ENCODE results near the gene ATP13A3. TPM values are rescaled to one million over a fixed set of nuclear protein-coding genes. Genes with fewer than 3 reads are reported as not detected.
A peak's percentile ranks its signal among the peaks of the same experiment; 100 is the strongest.

ATP13A3 gene
- total and polyA plus RNA-seq, 9 of the 15 experiments (the other 6 are each of a cell fraction or from before 2014, with no cell fraction given): 16.6 to 135 (median 86.6) TPM

- in situ Hi-C loops (cut with MboI) (no loop called here), intact Hi-C loops (cut with micrococcal nuclease) (loop anchor here (5.0 to 10.0 kb wide), 2 partner anchors 36 to 401 kb away; no protein-coding TSS in a partner anchor)
- no peak for FAIRE-seq
- peak; percentile 40 to 69 (median 56) for DNase-seq (ENCODE audit: extremely low read depth in 1 of 4, low spot score in 3 of 4)
- Histone ChIP-seq H3K27me3 (ENCODE audit: control insufficient read depth in 2 of 2, insufficient read depth in 2 of 2, low read length in 2 of 2) (no peaks in the 10 kb centered on the region), H3K9me3 (replicated peaks; ENCODE audit: control insufficient read depth, insufficient read depth, low read depth, low read length) (no peaks in the 10 kb centered on the region), H3K4me2 (ENCODE audit: insufficient read depth, low read length) (peak overlapping the region; percentile 85), H3K9ac (ENCODE audit: insufficient read depth in 1 of 2, low read depth in 2 of 2, low read length in 2 of 2) (peak overlapping the region; percentile 85 to 98), H3K79me2 (ENCODE audit: control insufficient read depth, insufficient read depth, low read length) (peaks cover 65% of the 10 kb centered on the region), H2AFZ (ENCODE audit: low read depth, low read length) (0 out of 2 replicates have a peak overlapping the region, but pooled peaks have one; percentile 7), H3K4me1 (replicated peaks in 1 of 2; ENCODE audit: control insufficient read depth in 2 of 2, insufficient read depth in 2 of 2, low read length in 2 of 2) (peaks cover 44 to 58% of the 10 kb centered on the region in 2 experiments), H4K20me1 (replicated peaks; ENCODE audit: control insufficient read depth, insufficient read depth, low read length) (peaks cover 9% of the 10 kb centered on the region; the same call in 1 of the 2 replicates), H3K27ac (ENCODE audit: extremely low read depth, low read depth, low read length) (peak overlapping the region; percentile 93), H3K9me1 (ENCODE audit: control insufficient read depth, insufficient read depth, low read length) (no peaks in the 10 kb centered on the region), H3K4me3 (peak overlapping the region; percentile 66), H3K36me3 (ENCODE audit: control insufficient read depth, insufficient read depth, low read length) (peaks cover 39% of the 10 kb centered on the region)
- WGBS (ENCODE audit: insufficient coverage, low coverage, missing lambda C conversion rate): 0% methylated on average over 11 of the region's 42 CpGs
- BruUV-seq (replicated peaks): no TSS peak
- peak; percentile 16 for ATAC-seq
- CTCF ChIA-PET (ENCODE audit: low intra/inter-chr PET ratio): interaction anchor here (1.4 kb wide), 1 partner anchor 14 kb away, joined by 5 read pairs; no protein-coding TSS in a partner anchor
- POLR2A ChIA-PET: interaction anchor here (0.6 to 1.3 kb wide), 6 partner anchors 11 to 148 kb away, joined by 3 to 6 read pairs (median 3); no protein-coding TSS in a partner anchor
- TF ChIP-seq CBX8 (IDR thresholded peaks at IDR 0.05; ENCODE audit: borderline replicate concordance, extremely low read depth, low read depth, low read length, poor library complexity, severe bottlenecking): no peak
- TF ChIP-seq PCBP2 (IDR thresholded peaks at IDR 0.05; ENCODE audit: low read depth, low read length, poor library complexity, severe bottlenecking): no peak
- no peak for TF ChIP-seq CHD2 (IDR thresholded peaks at IDR 0.05; ENCODE audit: low read depth, low read length)
- TF ChIP-seq NELFE (IDR thresholded peaks at IDR 0.05; ENCODE audit: insufficient read depth, insufficient read length): no peak
- 0 out of 2 replicates have a peak, but pooled peaks have one; percentile 16 for TF ChIP-seq PML (IDR thresholded peaks at IDR 0.05; ENCODE audit: low read length)
- no peak for TF ChIP-seq ZNF764 (CRISPR knock-in tag; IDR thresholded peaks at IDR 0.05; ENCODE audit: low read depth)
- TF ChIP-seq ZNF449 (CRISPR knock-in tag; IDR thresholded peaks at IDR 0.05): no peak
- TF ChIP-seq NR2F6 (CRISPR knock-in tag; IDR thresholded peaks at IDR 0.05): no peak
- TF ChIP-seq SAP30 (IDR thresholded peaks at IDR 0.05; ENCODE audit: borderline replicate concordance, insufficient read depth, low read depth, low read length, poor library complexity, severe bottlenecking): peak; percentile 35
- TF ChIP-seq JUND (IDR thresholded peaks at IDR 0.05; ENCODE audit: borderline replicate concordance, low read depth, low read length): no peak
- 0 out of 3 replicates have a peak, but pooled peaks have one; percentile 6 for TF ChIP-seq JUND (tag; IDR thresholded peaks at IDR 0.05; ENCODE audit: borderline replicate concordance, low read depth, low read length)
- TF ChIP-seq MAX (CRISPR knock-in tag; IDR thresholded peaks at IDR 0.05): peak; percentile 55
These were observed 792 bp downstream of the ATP13A3 start for GRCh38 chr3:194485881-194486539.
